GM19455 (cell line): ENCODE data around the gene RGL2.

ENCODE experiments used
- ATAC-seq: cut with Tn5 transposase; IDR thresholded peaks from one replicate; pipeline ENCODE4 v1.9.1; 2021; ENCODE audit not compliant: unreplicated experiment

The RGL2 gene

DNA sequence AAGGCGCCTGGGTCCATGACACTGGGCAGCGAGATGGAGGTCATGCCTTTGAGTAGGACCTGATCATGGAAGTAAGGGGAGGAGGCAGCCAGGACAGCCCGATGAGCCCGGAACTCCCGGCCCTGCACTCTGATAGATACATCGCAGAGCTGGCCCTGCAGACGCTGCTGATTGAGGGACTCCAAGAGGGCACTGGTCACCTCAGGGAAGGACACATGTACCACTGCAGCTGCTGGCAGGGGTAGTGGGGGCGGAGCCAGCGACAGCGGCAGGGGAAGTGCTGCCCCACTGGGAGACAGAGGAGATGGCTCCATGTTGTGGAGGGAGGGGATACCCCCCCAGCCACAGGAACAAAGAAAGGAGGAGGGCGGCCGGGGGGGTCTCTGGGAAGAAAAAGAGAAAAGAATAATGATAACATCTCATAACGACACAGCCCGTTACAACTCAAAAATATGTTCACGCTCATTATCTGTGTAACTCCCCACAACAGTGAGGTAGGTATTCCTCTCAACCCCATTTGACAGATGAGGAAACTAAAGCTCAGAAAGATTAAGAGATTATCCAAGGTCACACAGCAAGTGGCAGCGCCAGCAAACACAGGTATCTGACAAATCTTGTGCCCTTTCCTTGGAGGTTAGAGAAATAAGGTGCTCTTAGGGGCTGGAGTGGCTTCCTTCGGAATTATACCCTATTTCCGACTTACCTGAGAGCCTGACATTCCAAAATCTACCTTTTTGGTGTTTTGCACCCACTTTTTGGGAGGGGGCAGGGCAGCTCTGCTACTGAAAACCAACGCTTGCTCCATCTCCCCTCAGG, 18.1 kb upstream of the RGL2 start:
- ATAC-seq, result no peak

- ATAC-seq, result no peak
These were observed 17.3 kb upstream of the RGL2 start for GRCh38 chr6:33315793-33316602.

DNA sequence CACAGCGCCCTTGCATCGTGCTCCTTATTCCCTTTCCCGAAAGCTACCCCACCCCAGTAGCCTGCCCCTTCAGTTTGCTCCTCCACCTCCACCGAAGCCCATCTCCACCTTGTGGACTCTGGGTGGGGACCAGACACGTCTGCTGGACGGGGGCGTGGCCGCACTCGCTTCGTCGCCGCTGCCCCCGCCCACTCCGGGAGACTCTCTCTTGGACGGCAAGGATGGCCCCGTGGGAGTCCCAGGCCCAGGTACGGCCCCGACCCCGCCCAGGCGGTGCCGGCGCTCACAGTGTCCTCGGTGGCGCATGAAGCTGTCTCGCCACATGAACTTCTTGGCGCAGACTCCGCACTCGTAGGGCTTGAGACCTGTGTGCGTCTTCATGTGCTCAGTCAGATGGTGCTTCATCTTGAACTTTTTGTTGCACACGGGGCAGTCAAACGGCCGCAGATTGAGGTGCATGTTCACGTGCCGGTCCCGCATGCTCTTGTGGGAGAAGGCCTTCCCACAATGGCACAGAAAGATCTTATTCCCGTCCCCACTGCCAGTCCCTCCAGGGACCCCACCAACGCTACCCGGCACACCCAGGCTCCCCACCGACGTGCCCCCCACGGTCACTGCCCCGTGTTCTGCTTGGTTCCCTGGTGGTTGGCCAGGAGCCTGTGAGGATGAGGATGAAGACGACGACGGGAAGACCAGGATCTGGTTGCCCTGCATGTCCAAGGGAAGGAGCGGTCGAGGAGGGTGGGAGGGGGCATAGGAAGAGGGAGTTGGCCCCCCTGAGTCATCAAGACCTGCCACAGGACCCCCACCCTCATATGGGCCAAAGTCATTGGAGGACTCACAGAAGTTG, 16.4 kb upstream of the RGL2 start:
- no peak for ATAC-seq

- no peak for ATAC-seq
These were observed 15.8 kb upstream of the RGL2 start for GRCh38 chr6:33314515-33314942.

GRCh38 chr6:33313709-33314514, 15.2 kb upstream of the RGL2 start, which contains the start of gene TAPBP:
Gene TAPBP, minus strand, starts transcription at chr6:33314078. Its CDS starts 37 bp downstream, at chr6:33314041.
- ATAC-seq, result peak; percentile 28

DNA sequence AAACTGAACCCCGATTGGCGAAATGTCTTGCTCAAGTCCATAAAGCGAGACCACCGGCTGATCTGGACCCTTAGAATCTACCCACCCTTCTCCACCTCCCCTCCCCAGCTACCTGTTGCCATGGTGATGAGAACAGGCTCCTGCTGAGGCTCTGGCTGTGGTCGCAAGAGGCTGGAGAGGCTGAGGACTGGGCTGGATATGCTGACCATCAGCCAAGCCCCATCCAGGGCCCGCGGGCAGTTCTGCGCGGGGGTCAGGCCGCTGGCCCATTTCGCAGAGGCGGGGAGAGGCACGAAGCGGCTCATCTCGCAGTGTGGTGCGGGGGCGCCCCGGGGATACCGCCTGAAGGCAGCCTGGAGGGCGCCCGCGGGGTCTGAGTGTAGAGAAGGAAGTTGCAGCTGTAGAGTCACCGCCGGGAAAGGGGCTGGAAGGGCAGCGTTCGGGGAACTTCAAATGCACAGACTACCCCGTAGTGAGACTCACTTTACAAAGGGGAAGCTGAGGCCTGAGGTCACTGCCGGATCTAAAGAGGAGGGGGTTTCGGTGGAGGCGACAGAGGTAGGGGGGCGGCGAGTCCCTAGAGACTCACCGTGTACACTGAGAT, 14.5 kb upstream of the RGL2 start:
- no peak for ATAC-seq

DNA sequence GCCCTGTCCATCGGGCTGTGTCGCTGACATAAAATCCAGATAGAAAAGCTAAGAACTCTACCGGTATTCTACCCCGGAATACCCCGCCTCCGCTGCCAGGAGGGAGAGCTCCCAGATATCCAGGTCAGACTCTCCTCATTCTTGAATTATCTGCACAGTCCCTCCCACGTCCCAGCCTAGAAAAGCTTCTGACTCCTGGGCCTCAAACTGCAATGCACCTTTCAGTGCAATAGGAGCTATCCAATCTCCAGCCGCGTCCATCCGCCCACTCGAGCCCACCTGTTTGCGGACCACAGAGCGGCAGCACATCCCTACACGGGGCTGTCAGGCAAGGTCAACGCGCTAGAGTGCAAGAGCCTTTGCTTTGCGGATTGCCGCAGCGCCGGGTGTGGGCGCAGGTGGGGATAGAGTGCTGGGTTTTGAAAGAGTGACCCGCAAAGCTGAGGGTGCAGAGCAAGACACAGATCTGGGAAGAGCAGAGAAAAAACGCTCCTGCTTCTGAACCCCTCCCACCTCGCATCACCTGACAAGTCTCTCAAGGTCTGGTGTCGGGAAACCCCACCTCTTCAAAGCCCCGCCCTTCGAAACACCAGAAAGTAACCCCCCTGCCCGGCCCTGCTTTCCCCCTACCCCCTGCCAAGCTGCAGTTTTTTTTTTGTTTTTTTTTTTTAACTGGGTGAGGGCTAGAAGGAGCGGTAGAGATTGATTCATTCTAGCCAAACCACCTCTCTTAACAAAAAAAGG, 13.8 kb upstream of the RGL2 start:
- ATAC-seq, result no peak

DNA sequence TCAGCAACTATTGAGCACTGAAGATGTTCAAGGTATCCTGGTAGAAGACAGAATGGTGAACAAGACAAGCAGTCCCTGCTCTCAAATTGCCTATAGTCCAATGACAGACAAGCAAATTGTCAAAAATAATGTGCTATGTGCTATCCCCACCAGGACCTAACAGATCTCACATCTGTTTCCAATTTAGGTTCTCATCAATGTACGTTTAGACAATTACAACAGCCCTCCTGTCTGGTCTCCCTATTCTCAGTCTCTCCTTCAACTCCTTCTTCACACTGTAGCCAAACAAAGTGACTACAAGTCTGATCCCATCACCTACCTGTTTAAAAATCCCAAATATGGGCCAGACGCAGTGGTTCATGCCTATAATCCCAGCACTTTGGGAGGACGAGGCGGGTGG, 7.6 kb upstream of the RGL2 start:
- no peak for ATAC-seq

DNA sequence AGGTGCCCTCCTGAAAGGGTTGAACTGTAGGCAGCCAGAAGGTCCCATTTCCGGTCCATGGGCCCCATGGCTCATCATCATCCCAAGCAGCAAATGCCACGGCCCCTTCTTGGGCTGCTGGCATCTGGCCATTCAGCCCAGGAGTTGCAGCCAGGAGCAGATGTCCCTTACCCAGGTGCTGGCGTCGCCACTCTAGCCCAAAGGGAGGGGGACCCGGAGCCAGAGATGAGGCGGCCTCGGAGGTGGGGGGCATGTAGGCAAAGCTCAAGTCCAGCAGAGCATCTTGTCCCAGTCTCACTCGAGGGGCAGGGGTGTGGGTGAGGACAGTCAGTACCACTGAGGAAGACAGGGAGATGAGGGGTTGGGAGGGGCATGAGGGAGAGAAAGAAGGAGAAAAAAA, 6.3 kb upstream of the RGL2 start:
- ATAC-seq, result no peak

DNA sequence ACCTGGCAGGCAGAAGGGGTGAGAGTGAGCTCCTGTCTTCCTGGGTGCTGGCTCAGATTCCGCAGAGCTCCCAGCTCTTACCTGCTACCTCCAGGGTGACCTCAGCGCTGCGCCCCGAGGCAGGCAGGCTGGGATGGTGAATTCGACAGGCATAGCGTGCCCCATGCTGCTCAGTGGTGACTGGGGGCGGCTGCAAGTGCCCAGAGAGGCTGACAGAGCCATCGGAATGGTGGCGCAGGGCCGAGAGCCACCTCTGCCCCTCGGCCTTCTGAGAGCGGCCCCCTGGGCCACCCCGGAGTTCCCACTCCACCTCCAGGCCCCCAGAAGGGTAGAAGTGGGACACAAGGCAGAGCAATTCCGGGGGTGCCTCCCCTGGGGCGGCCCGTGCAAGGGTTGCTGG, 5.5 kb upstream of the RGL2 start:
- no peak for ATAC-seq

- no peak for ATAC-seq
These were observed 3.1 kb upstream of the RGL2 start for GRCh38 chr6:33301877-33302276.

- peak; percentile 67 for ATAC-seq
These were observed 649 bp upstream of the RGL2 start for GRCh38 chr6:33299237-33299944.

- no peak for ATAC-seq
These were observed 578 bp downstream of the RGL2 start for GRCh38 chr6:33297956-33298772.

- ATAC-seq, result no peak
These were observed 1.3 kb downstream of the RGL2 start for GRCh38 chr6:33297406-33297955.

GRCh38 chr6:33296797-33297405, 1.8 kb downstream of the RGL2 start:
- ATAC-seq, result no peak

- ATAC-seq, result no peak
These were observed 2.9 kb downstream of the RGL2 start for GRCh38 chr6:33295621-33296369.
